ENCODE data around the gene ACP1. TPM values are rescaled to one million over a fixed set of nuclear protein-coding genes. Genes with fewer than 3 reads are reported as not detected.

ACP1 gene
- total and polyA plus RNA-seq, 2 donors: 99.2 to 108 TPM

DNA sequence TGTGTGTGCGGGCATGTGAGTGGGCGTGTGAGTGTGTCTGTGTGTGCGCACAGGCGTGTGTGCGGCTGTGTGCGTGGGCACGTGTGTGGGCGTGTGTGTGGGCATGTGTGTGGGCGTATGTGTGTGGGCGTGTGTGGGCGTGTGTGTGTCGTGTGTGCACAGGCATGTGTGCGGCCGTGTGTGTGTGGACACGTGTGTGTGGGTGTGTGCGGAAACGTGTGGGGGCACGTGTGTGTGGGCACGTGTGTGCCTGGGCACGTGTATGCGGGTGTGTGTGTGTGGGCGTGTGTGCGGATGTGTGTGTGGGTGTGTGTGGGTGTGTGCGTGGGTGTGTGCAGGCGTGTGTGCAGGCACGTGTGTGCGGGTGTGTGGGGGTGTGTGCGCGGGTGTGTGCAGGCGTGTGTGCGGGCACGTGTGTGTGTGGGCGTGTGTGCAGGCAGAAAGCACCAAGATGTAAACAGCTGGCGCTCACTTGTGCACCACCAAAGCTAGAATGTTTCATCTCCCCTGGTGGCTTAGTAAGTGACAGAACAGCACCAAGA lies 54.4 kb downstream of the ACP1 start:
- DNase-seq (ENCODE audit: low read depth in 6 of 9, low spot score in 9 of 9): no peak
- peaks cover 0 to 4% of the 10 kb centered on the region in 2 donors for H3K27me3 ChIP-seq (ENCODE audit: control insufficient read depth in 2 of 2, insufficient read depth in 1 of 2, low read length in 1 of 2)
- no peak overlapping the region for H3K4me3 ChIP-seq (ENCODE audit: low read length in 2 of 2)
- no peaks in the 10 kb centered on the region for H3K36me3 ChIP-seq (ENCODE audit: control insufficient read depth in 2 of 2, insufficient read depth in 2 of 2, low read length in 1 of 2)
- 92% methylated on average over 34 of the region's 34 CpGs for WGBS
- no peak overlapping the region for H3K27ac ChIP-seq (ENCODE audit: low read depth in 1 of 2, low read length in 1 of 2)
- no peaks in the 10 kb centered on the region for H3K4me1 ChIP-seq (ENCODE audit: control insufficient read depth in 2 of 2, insufficient read depth in 2 of 2, low read length in 2 of 2)
- H3K9me3 ChIP-seq (ENCODE audit: control insufficient read depth in 2 of 2, insufficient read depth in 1 of 2, low read length in 1 of 2): peaks cover 0 to 7% of the 10 kb centered on the region in 2 donors

DNA sequence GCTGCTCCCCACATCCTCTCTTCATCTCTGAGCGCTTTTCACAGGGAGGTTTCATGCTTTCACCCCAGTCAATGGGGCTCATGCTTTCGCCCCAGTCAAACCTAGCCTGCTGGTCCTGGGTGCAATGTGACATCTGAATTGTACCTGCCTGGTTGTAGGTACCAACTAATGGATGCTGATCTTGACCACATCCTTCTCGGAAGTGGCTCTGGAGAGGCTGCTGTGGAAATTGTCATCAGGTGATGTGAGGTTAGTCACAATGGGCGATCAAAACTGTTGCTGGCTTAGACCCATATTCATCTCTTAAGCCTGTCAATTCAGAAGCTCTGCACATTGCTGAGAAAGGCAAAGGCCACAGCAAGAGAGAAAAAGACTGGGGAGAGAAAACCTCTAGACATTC lies 55.8 kb downstream of the ACP1 start:
- Histone ChIP-seq H3K36me3 (ENCODE audit: control insufficient read depth in 2 of 2, insufficient read depth in 2 of 2, low read length in 1 of 2) (no peaks in the 10 kb centered on the region), H3K4me3 (ENCODE audit: low read length in 2 of 2) (no peak overlapping the region), H3K4me1 (ENCODE audit: control insufficient read depth in 2 of 2, insufficient read depth in 2 of 2, low read length in 2 of 2) (no peaks in the 10 kb centered on the region), H3K9me3 (ENCODE audit: control insufficient read depth in 2 of 2, insufficient read depth in 1 of 2, low read length in 1 of 2) (peaks cover 0 to 7% of the 10 kb centered on the region in 2 donors), H3K27me3 (ENCODE audit: control insufficient read depth in 2 of 2, insufficient read depth in 1 of 2, low read length in 1 of 2) (peaks cover 0 to 4% of the 10 kb centered on the region in 2 donors), H3K27ac (ENCODE audit: low read depth in 1 of 2, low read length in 1 of 2) (no peak overlapping the region)
- DNase-seq (ENCODE audit: low read depth in 6 of 9, low spot score in 9 of 9): no peak
- WGBS: 94% methylated on average over 4 of the region's 4 CpGs

DNA sequence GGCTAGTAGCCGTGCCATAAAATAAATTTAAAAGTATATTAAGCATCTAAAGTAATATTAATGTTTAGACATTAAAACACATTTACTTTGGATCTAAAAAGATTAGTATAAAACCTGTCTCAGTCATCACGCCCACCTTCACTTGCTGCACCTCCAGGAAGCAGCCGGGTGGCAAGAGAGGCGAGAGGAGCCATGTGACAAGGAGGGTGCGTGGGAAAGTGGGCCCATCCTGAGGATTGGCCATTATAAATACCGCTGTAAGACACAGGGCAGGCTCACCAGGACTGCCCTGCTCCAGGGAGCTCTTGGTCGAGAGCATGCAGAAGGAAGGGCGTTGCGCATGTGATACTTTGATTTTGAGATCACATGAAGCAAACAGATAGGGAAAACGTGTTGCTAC lies 57.6 kb downstream of the ACP1 start:
- Histone ChIP-seq H3K4me1 (ENCODE audit: control insufficient read depth in 2 of 2, insufficient read depth in 2 of 2, low read length in 2 of 2) (no peaks in the 10 kb centered on the region), H3K27ac (ENCODE audit: low read depth in 1 of 2, low read length in 1 of 2) (no peak overlapping the region), H3K36me3 (ENCODE audit: control insufficient read depth in 2 of 2, insufficient read depth in 2 of 2, low read length in 1 of 2) (no peaks in the 10 kb centered on the region), H3K9me3 (ENCODE audit: control insufficient read depth in 2 of 2, insufficient read depth in 1 of 2, low read length in 1 of 2) (peaks cover 0 to 7% of the 10 kb centered on the region in 2 donors), H3K27me3 (ENCODE audit: control insufficient read depth in 2 of 2, insufficient read depth in 1 of 2, low read length in 1 of 2) (peaks cover 0 to 2% of the 10 kb centered on the region in 2 donors), H3K4me3 (ENCODE audit: low read length in 2 of 2) (no peak overlapping the region)
- WGBS: 85% methylated on average over 10 of the region's 10 CpGs
- no peak for DNase-seq (ENCODE audit: low read depth in 6 of 9, low spot score in 9 of 9)

DNA sequence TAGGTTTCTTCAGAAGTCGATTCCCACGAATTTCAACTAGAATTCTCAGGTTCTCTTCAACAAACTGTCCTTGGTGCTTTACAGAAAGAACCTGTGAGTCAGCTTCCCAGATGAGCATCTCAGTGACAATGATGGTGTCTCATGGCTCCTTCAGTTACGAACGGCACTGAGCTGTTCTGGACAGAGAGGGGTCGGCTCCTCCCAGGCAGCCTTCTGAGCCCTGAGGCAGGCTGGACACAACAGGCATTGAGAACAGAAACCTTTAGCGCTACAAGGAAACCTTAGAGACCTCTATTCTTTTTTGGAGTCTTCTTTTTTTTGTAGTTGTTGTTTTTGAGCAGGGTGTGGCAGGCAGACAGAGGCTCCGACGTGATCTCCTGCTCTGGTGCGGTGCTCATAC lies 58.3 kb downstream of the ACP1 start:
- 94% methylated on average over 9 of the region's 9 CpGs for WGBS
- DNase-seq (ENCODE audit: low read depth in 6 of 9, low spot score in 9 of 9): no peak
- H3K4me3 ChIP-seq (ENCODE audit: low read length in 2 of 2): no peak overlapping the region
- H3K9me3 ChIP-seq (ENCODE audit: control insufficient read depth in 2 of 2, insufficient read depth in 1 of 2, low read length in 1 of 2): peaks cover 0 to 7% of the 10 kb centered on the region in 2 donors
- H3K27me3 ChIP-seq (ENCODE audit: control insufficient read depth in 2 of 2, insufficient read depth in 1 of 2, low read length in 1 of 2): no peaks in the 10 kb centered on the region
- H3K4me1 ChIP-seq (ENCODE audit: control insufficient read depth in 2 of 2, insufficient read depth in 2 of 2, low read length in 2 of 2): no peaks in the 10 kb centered on the region
- H3K36me3 ChIP-seq (ENCODE audit: control insufficient read depth in 2 of 2, insufficient read depth in 2 of 2, low read length in 1 of 2): no peaks in the 10 kb centered on the region
- no peak overlapping the region for H3K27ac ChIP-seq (ENCODE audit: low read depth in 1 of 2, low read length in 1 of 2)

Other genes starting within 250 kb of the ACP1 start
- gene FAM110C, start 218.4 kb upstream of the ACP1 start, total RNA-seq: 0.05 TPM
- 7.3 TPM for gene FAM110C, start 218.4 kb upstream of the ACP1 start, polyA plus RNA-seq
- gene SH3YL1, start 915 bp upstream of the ACP1 start, total RNA-seq: 25.8 TPM
- 73.7 TPM for gene SH3YL1, start 915 bp upstream of the ACP1 start, polyA plus RNA-seq
- gene ALKAL2, start 23.1 kb downstream of the ACP1 start, total RNA-seq: 1.7 TPM
- 13.3 TPM for gene ALKAL2, start 23.1 kb downstream of the ACP1 start, polyA plus RNA-seq